Measurements from ENCODE around the gene PNCK. TPM values are rescaled to one million over a fixed set of nuclear protein-coding genes. Genes with fewer than 3 reads are reported as not detected.

Gene PNCK
- total and polyA plus RNA-seq, 2 of the 13 experiments (the other 11 are each of a cell fraction or from before 2014, with no cell fraction given) = 33.1 TPM; not detected in 1

DNA sequence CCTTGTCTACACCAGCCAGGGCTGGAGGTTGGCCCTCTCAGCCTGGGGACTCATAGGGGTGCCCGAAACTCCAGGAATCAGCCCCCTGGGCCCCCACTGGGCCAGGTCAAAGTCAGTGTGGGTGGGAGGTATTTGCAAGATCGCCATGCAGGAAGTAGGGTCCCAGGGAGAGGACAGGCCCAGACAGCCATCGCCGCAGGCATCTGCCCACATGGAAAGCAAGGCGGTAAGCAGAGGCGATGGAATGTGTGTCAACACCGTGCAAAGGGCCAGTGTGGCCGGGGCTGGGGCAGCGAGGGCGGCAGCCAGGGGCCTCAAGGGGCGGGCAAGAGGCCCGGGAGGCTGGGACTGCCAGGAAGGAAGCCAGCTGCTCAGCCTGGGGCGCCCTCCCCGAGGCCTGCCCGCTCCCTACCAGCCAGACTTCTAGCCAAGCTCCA is 45.9 kb downstream of the PNCK start (continued):
- TF ChIP-seq, protein P1, sequence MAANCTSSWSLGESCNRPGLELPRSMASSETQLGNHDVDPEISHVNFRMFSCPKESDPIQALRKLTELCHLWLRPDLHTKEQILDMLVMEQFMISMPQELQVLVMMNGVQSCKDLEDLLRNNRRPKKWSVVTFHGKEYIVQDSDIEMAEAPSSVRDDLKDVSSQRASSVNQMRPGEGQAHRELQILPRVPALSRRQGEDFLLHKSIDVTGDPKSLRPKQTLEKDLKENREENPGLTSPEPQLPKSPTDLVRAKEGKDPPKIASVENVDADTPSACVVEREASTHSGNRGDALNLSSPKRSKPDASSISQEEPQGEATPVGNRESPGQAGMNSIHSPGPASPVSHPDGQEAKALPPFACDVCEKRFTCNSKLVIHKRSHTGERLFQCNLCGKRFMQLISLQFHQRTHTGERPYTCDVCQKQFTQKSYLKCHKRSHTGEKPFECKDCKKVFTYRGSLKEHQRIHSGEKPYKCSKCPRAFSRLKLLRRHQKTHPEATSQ (CRISPR knock-in tag; IDR thresholded peaks at IDR 0.05; ENCODE audit: borderline replicate concordance) = 0 out of 2 replicates have a peak, but pooled peaks have one; percentile 50
- TF ChIP-seq ZSCAN25 (CRISPR knock-in tag; IDR thresholded peaks at IDR 0.05) (peak; percentile 67; the same call in 1 of the 2 replicates), POLR2G (IDR thresholded peaks at IDR 0.05; ENCODE audit: low read depth, low read length) (peak; percentile 78), ZNF703 (CRISPR knock-in tag; IDR thresholded peaks at IDR 0.05; ENCODE audit: borderline replicate concordance) (no peak), ZNF792 (CRISPR knock-in tag; IDR thresholded peaks at IDR 0.05) (peak; percentile 55; the same call in 1 of the 2 replicates), ZNF326 (CRISPR knock-in tag; IDR thresholded peaks at IDR 0.05; ENCODE audit: borderline replicate concordance) (0 out of 2 replicates have a peak, but pooled peaks have one; percentile 18), ARNT2 (CRISPR knock-in tag; IDR thresholded peaks at IDR 0.05; ENCODE audit: low read depth) (0 out of 2 replicates have a peak, but pooled peaks have one; percentile 64), ZNF616 (CRISPR knock-in tag; IDR thresholded peaks at IDR 0.05; ENCODE audit: low read depth) (0 out of 2 replicates have a peak, but pooled peaks have one; percentile 63), ZFP37 (CRISPR knock-in tag; IDR thresholded peaks at IDR 0.05; ENCODE audit: borderline replicate concordance) (peak; percentile 80), CBFB (CRISPR knock-in tag; IDR thresholded peaks at IDR 0.05) (no peak; the same call in 1 of the 2 replicates), ZNF768 (CRISPR knock-in tag; IDR thresholded peaks at IDR 0.05) (peak; percentile 51), THAP11 (CRISPR knock-in tag; IDR thresholded peaks at IDR 0.05) (peak; percentile 48), FOXK1 (CRISPR knock-in tag; IDR thresholded peaks at IDR 0.05; ENCODE audit: borderline replicate concordance, low read depth) (peak; percentile 86; the same call in 1 of the 2 replicates)
- TF ChIP-seq, protein P2, sequence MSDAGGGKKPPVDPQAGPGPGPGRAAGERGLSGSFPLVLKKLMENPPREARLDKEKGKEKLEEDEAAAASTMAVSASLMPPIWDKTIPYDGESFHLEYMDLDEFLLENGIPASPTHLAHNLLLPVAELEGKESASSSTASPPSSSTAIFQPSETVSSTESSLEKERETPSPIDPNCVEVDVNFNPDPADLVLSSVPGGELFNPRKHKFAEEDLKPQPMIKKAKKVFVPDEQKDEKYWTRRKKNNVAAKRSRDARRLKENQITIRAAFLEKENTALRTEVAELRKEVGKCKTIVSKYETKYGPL (CRISPR knock-in tag; IDR thresholded peaks at IDR 0.05) = no peak
- TF ChIP-seq, protein P3, sequence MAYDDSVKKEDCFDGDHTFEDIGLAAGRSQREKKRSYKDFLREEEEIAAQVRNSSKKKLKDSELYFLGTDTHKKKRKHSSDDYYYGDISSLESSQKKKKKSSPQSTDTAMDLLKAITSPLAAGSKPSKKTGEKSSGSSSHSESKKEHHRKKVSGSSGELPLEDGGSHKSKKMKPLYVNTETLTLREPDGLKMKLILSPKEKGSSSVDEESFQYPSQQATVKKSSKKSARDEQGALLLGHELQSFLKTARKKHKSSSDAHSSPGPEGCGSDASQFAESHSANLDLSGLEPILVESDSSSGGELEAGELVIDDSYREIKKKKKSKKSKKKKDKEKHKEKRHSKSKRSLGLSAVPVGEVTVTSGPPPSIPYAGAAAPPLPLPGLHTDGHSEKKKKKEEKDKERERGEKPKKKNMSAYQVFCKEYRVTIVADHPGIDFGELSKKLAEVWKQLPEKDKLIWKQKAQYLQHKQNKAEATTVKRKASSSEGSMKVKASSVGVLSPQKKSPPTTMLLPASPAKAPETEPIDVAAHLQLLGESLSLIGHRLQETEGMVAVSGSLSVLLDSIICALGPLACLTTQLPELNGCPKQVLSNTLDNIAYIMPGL (CRISPR knock-in tag; IDR thresholded peaks at IDR 0.05; ENCODE audit: borderline replicate concordance in 1 of 2, low read depth in 1 of 2) = peak in 1 of 2 experiments; percentile 25; a peak in 2 of 4 replicates
- TF ChIP-seq, protein P4, sequence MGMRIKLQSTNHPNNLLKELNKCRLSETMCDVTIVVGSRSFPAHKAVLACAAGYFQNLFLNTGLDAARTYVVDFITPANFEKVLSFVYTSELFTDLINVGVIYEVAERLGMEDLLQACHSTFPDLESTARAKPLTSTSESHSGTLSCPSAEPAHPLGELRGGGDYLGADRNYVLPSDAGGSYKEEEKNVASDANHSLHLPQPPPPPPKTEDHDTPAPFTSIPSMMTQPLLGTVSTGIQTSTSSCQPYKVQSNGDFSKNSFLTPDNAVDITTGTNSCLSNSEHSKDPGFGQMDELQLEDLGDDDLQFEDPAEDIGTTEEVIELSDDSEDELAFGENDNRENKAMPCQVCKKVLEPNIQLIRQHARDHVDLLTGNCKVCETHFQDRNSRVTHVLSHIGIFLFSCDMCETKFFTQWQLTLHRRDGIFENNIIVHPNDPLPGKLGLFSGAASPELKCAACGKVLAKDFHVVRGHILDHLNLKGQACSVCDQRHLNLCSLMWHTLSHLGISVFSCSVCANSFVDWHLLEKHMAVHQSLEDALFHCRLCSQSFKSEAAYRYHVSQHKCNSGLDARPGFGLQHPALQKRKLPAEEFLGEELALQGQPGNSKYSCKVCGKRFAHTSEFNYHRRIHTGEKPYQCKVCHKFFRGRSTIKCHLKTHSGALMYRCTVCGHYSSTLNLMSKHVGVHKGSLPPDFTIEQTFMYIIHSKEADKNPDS (CRISPR knock-in tag; IDR thresholded peaks at IDR 0.05) = 0 out of 2 replicates have a peak, but pooled peaks have one; percentile 40
- TF ChIP-seq, protein P5, sequence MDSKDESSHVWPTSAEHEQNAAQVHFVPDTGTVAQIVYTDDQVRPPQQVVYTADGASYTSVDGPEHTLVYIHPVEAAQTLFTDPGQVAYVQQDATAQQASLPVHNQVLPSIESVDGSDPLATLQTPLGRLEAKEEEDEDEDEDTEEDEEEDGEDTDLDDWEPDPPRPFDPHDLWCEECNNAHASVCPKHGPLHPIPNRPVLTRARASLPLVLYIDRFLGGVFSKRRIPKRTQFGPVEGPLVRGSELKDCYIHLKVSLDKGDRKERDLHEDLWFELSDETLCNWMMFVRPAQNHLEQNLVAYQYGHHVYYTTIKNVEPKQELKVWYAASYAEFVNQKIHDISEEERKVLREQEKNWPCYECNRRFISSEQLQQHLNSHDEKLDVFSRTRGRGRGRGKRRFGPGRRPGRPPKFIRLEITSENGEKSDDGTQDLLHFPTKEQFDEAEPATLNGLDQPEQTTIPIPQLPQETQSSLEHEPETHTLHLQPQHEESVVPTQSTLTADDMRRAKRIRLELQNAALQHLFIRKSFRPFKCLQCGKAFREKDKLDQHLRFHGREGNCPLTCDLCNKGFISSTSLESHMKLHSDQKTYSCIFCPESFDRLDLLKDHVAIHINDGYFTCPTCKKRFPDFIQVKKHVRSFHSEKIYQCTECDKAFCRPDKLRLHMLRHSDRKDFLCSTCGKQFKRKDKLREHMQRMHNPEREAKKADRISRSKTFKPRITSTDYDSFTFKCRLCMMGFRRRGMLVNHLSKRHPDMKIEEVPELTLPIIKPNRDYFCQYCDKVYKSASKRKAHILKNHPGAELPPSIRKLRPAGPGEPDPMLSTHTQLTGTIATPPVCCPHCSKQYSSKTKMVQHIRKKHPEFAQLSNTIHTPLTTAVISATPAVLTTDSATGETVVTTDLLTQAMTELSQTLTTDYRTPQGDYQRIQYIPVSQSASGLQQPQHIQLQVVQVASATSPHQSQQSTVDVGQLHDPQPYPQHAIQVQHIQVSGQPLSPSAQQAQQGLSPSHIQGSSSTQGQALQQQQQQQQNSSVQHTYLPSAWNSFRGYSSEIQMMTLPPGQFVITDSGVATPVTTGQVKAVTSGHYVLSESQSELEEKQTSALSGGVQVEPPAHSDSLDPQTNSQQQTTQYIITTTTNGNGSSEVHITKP (CRISPR knock-in tag; IDR thresholded peaks at IDR 0.05; ENCODE audit: low read depth) = 0 out of 2 replicates have a peak, but pooled peaks have one; percentile 58

Data from HepG2 (cell line).